Calu3 (cell line): ENCODE measurements around the gene ACTR2. TPM values are rescaled to one million over a fixed set of nuclear protein-coding genes. Genes with fewer than 3 reads are reported as not detected.
A peak's percentile ranks its signal among the peaks of the same experiment; 100 is the strongest.

Source experiments
- BruUV-seq: library from RNA; stranded (reverse); fragments of 400-500 nt; replicated peaks from 2 replicates; lab custom pipeline; 2021; lab: Mats Ljungman, UMichigan
- CTCF ChIA-PET: fragments of 300-600 bp; sonication (Branson Sonifier 250); formaldehyde crosslinking; loops from one replicate; lab custom pipeline; 2022; ENCODE audit warnings: antibody characterized with exemption; lab: Charles Lee
- DNase-seq: peaks from one replicate; pipeline ENCODE4 v3.0.0; 2022
- H3K27ac Mint-ChIP-seq: one replicate; pipeline ENCODE4 v1.8.0; 2022; ENCODE audit warnings: mixed read lengths; ENCODE audit not compliant: unreplicated experiment
- H3K27me3 Mint-ChIP-seq: one replicate; pipeline ENCODE4 v1.8.0; 2022; ENCODE audit warnings: mixed read lengths; ENCODE audit not compliant: unreplicated experiment
- H3K36me3 Mint-ChIP-seq: one replicate; pipeline ENCODE4 v1.8.0; 2022; ENCODE audit warnings: mild to moderate bottlenecking, moderate library complexity, mixed read lengths; ENCODE audit not compliant: insufficient read depth, unreplicated experiment
- H3K4me1 Mint-ChIP-seq: one replicate; pipeline ENCODE4 v1.8.0; 2022; ENCODE audit warnings: mild to moderate bottlenecking, low read depth, mixed read lengths; ENCODE audit not compliant: unreplicated experiment
- H3K4me3 Mint-ChIP-seq: one replicate; pipeline ENCODE4 v1.8.0; 2022; ENCODE audit warnings: mild to moderate bottlenecking, low read depth, moderate library complexity, mixed read lengths; ENCODE audit not compliant: unreplicated experiment
- H3K9me3 Mint-ChIP-seq: one replicate; pipeline ENCODE4 v1.8.0; 2022; ENCODE audit warnings: low read depth, mixed read lengths; ENCODE audit not compliant: unreplicated experiment
- intact Hi-C: fragments of 100-400 bp; cut with micrococcal nuclease; formaldehyde crosslinking; loops from one replicate; pipeline ENCODE4 v1.10.0; 2022; ENCODE audit not compliant: unreplicated experiment
- total RNA-seq: library from RNA; stranded (reverse); gene quantifications from 2 replicates; pipeline ENCODE4 v1.2.3, GENCODE V29; 2022
- TF ChIP-seq, protein P1 (sequence below): fragments of 200-600 bp; IDR thresholded peaks from one replicate; pipeline ENCODE4 v1.8.0; 2022; ENCODE audit warnings: antibody characterized with exemption; ENCODE audit not compliant: unreplicated experiment

The ACTR2 gene
- total RNA-seq, 1 experiment from 2014 or later = 240 TPM

DNA sequence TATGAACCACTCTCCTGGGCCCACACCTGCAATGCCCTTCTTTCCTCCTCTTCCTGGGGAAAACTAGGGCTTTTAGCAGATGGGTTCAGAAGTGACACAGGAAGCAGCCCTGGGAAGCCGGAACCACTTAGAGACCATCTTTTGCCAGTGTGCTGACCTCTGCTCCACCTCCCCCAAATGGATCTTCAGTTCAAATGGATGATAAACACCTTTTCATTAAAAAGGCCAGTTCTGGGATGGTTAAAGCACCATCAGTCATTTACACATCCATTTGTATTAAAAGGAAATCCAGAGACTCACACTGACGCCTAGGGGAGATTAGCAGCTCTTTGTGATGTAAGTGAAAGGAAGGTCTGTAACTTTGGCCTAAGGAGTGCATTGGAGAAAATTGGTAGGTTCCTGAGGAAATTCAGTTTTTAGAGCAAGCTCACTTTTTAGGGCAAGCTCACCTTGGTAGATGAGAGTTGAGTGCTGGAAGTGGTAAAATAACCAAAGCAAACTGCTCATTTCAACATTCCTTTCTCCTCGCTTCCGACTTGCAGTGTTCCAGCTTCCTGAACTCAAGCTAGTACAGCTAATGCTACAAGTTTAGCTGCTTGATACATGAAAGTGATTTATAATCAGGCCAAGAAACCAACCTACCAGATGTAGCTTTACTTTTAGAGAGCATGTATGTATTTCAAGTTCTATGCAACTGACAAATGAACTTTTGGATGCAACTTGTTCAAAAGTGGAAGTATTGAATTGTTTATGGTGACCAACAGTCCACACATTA is 47.7 kb downstream of the ACTR2 start:
- CTCF ChIA-PET = interaction anchor here (0.7 kb wide), 1 partner anchor 298 kb away, joined by 7 read pairs; no protein-coding TSS in a partner anchor
- H3K36me3 Mint-ChIP-seq = peaks cover 24% of the 10 kb centered on the region
- DNase-seq = no peak
- TF ChIP-seq, protein P1, sequence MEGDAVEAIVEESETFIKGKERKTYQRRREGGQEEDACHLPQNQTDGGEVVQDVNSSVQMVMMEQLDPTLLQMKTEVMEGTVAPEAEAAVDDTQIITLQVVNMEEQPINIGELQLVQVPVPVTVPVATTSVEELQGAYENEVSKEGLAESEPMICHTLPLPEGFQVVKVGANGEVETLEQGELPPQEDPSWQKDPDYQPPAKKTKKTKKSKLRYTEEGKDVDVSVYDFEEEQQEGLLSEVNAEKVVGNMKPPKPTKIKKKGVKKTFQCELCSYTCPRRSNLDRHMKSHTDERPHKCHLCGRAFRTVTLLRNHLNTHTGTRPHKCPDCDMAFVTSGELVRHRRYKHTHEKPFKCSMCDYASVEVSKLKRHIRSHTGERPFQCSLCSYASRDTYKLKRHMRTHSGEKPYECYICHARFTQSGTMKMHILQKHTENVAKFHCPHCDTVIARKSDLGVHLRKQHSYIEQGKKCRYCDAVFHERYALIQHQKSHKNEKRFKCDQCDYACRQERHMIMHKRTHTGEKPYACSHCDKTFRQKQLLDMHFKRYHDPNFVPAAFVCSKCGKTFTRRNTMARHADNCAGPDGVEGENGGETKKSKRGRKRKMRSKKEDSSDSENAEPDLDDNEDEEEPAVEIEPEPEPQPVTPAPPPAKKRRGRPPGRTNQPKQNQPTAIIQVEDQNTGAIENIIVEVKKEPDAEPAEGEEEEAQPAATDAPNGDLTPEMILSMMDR = no peak
- no peaks in the 10 kb centered on the region for H3K9me3 Mint-ChIP-seq
- H3K27me3 Mint-ChIP-seq = no peaks in the 10 kb centered on the region
- H3K4me3 Mint-ChIP-seq = no peak overlapping the region
- intact Hi-C loops = no loop called here
- no peak overlapping the region for H3K27ac Mint-ChIP-seq
- no TSS peak for BruUV-seq
- no peaks in the 10 kb centered on the region for H3K4me1 Mint-ChIP-seq

DNA sequence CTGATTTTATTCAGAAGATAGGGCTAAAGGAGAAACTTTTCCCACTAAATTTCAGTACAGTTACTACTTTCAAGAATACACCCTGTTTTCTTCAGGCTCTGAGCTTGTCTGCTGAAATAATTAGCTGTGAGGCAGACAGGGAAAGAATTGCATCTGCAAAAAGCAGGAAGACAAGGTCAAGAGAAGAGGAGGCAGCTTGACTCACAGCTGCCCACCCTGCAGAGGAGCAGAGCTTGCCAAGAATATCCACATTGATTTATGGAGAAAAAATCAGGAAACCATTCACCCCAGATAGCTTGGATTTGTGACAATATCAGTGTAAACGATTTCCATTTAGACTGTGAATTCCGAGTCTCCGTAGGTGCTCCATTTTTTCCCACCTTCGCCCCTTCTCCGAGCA is 49.0 kb downstream of the ACTR2 start:
- H3K9me3 Mint-ChIP-seq = no peaks in the 10 kb centered on the region
- TF ChIP-seq, protein P1 = no peak
- no peak for DNase-seq
- H3K27me3 Mint-ChIP-seq = no peaks in the 10 kb centered on the region
- peaks cover 24% of the 10 kb centered on the region for H3K36me3 Mint-ChIP-seq
- no peaks in the 10 kb centered on the region for H3K4me1 Mint-ChIP-seq
- TSS peak; percentile 5 for BruUV-seq
- CTCF ChIA-PET = interaction anchor here (0.6 to 0.7 kb wide), 3 partner anchors 117 to 307 kb away, joined by 3 to 6 read pairs (median 3); no protein-coding TSS in a partner anchor
- intact Hi-C loops = no loop called here
- H3K27ac Mint-ChIP-seq = no peak overlapping the region
- no peak overlapping the region for H3K4me3 Mint-ChIP-seq

DNA sequence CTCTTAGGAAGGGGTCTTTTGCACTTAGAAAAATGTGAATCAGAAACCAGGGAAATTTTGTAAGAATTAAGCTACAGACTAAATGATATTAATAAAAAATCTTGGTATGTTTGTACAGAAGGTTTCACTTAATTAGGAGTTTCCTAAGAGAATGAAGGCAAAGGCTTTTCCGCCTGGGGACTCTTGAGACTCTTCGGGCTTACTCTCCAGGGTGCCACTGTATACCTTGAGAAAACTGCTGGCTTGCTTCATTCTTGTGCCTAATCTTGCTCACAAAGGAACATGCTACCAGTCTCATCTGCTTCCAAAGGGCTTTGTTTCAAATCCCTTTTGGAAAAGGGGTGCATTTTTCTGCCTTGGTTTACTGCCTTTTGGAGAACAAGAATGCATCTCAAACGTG is 49.5 kb downstream of the ACTR2 start:
- TF ChIP-seq, protein P1 = no peak
- no peak for DNase-seq
- Mint-ChIP-seq H3K27me3 (no peaks in the 10 kb centered on the region), H3K27ac (peak overlapping the region; percentile 8), H3K4me1 (no peaks in the 10 kb centered on the region), H3K9me3 (no peaks in the 10 kb centered on the region), H3K36me3 (peaks cover 22% of the 10 kb centered on the region), H3K4me3 (no peak overlapping the region)
- CTCF ChIA-PET = interaction anchor here (0.7 kb wide), 1 partner anchor 221 kb away, joined by 3 read pairs; no protein-coding TSS in a partner anchor
- intact Hi-C loops = no loop called here
- no TSS peak for BruUV-seq

DNA sequence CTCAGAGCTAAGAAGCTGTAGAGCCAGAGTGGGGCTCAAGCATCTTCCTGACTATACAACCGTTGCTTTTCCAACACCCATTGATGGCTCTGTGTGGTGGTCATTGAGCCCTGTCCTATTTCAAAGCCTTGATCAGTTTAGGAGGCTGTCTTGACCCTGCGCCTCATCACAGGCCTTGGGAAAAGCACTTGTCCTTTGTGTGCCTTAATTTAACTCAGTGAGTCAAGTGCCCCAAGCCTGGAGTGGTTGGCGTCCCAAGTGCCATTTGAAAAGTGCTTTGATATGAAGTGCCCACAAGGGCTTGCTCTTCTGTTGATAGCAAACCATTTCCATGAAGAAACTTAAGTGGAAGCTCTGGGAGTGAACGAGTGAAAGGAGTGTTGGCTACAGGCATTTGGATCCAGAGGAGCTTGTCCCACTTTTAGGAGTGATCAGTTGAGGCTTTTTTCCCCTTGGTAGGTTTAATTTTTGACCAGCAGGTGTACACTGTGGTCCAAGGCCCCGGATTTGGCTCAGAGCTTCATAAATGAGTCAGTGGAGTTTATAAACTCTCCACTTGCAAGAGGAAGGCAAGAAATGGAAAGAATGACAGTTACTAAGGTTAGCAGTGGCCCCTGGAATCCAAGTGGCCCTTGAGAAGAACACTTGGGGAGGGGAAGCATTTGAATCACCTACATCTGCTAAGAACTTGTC is 50.3 kb downstream of the ACTR2 start:
- Mint-ChIP-seq H3K9me3 (no peaks in the 10 kb centered on the region), H3K36me3 (peaks cover 14% of the 10 kb centered on the region)

More for the DNA sequence above, 50.3 kb downstream of the ACTR2 start:
- no peaks in the 10 kb centered on the region for H3K27me3 Mint-ChIP-seq
- TF ChIP-seq, protein P1 = no peak
- no peak overlapping the region for H3K4me3 Mint-ChIP-seq
- no peaks in the 10 kb centered on the region for H3K4me1 Mint-ChIP-seq
- no TSS peak for BruUV-seq
- intact Hi-C loops = no loop called here
- no peak for DNase-seq
- CTCF ChIA-PET = interaction anchor here (0.6 kb wide), 1 partner anchor 120 kb away, joined by 3 read pairs; no protein-coding TSS in a partner anchor
- peak overlapping the region; percentile 8 for H3K27ac Mint-ChIP-seq
